ENCODE results near the gene NBEAL1.
"Not testable (repeated sequence)": the region's sequence is repeated elsewhere in the genome, so short reads cannot be mapped to it uniquely, and the experiment has no call there.

Gene NBEAL1

DNA sequence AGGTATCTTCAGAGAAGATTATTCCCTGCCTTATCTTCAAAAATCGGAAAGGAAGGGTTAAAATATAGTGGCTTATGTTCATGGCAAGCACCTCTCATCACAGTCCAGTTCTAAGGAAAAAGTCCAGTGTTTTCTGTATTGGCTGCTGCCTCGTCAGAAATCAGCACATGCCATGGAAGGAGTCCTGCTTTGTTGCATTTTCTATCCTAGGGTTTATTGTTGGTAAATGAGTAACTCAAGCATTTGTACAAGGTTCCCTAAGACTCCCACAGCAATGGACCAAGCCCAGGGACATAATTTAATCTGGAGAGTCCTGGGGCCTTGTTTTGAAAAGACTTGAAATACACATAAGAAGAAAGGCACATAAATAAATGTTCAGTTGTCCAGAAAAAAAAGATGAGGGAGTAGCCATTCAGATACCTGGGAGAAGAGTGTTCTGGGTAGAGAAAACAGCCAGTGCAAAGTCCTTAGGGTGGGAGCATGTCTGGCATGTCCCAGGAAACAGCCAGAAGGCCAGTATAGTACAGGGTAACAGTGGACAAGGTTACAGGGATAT, 26.4 kb downstream of the NBEAL1 start:
- no peak for DNase-seq

DNA sequence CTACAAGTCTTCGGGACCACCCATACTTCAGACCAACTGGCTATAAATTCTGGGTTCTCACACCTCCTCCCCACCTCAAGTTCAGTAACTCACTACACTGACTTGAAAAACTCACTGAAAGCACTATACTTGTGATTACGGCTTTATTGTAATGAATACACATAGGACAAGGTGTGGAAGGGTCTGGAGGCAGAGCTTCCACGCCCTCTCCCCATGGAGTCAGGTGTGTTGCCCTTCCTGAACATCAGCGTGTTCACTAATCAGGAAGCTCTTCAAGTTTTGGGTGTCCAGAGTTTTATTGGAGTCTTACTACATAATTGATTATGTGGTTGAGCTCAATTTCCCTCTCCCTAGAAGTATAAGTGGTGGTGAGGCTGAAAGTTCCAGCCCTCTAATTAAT, 27.5 kb downstream of the NBEAL1 start:
- DNase-seq = no peak

DNA sequence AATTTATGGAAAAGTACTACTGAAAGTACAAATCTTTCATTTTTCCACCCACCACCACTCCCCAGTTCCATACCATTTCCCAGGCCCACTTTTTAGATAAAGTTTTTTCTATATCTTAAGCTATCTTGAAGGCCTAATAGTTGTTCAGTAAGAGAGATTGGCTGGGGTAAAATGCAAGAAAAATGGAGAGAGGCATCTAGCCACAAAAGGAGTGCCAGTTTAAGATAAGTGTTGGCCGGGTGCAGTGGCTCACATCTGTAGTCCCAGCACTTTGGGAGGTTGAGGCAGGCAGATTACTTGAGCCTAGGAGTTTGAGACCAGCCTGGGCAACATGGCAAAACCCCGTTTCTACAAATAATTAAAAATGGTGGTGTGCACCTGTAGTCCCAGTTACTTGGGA, 28.6 kb downstream of the NBEAL1 start:
- DNase-seq = no peak

DNA sequence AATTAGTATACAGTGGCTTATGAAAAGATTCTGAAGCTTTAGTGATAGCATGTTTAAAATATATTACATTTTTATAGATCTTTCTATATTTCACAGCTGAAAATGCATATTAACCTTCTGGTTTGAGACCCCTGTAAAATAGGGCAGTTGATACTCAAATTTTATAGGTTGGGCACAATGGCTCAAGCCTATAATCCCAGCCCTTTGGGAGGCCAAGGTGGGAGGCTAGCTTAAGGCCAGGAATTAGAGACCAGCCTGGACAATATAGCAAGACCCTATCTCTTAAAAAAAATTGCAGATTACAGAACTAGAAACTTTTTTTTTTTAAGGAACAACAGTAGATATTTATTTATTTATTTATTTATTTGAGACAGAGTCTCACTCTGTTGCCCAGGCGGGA, 31.2 kb downstream of the NBEAL1 start:
- no peak for DNase-seq

DNA sequence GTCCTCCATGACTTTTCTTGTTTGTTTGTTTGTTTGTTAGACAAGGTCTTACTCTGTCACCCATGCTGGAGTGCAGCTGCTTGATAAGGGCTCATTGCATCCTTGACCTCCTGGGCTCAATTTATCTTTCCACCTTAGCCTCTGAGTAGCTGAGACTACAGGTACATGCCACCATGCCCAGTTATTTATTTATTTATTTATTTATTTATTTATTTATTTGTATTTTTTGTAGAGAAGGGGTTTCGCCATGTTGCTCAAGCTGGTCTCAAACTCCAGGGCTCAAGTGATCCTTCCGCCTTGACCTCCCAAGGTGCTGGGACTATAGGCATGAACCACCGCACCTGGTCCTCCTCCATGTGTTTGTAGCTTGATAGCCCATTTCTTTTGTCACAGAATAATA, 37.9 kb downstream of the NBEAL1 start:
- DNase-seq = no peak

DNA sequence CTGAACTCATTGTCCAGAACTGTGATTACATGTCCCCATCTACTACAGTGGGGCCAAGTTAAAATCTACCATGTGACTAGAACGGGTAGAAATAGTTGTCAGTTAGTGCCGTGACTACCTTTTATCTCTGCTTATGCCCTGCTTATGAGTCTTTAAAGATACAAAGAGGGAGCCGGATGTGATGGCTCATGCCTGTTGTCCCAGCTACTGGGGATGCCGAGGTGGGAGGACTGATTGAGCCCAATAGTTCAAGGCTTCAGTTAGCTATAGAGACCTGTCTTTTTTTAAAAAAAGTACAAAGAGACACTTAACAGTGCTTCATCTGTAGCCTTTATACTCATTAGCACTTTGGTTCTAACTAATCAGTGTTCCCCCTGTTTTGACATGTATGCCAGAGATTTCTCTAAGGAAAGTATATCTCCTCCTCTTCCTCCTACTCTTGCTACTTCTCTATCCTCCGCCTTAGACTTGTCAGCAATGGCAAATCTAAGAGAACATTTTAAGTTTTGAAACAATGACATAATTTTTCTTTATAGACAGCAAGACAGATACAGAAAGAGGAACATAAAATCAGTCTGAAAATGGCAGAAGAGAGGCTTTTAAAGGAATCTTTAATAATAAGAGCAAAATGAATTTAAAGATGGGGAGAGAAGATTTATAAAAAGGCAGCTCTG, 45.0 kb downstream of the NBEAL1 start:
- DNase-seq = no peak

DNA sequence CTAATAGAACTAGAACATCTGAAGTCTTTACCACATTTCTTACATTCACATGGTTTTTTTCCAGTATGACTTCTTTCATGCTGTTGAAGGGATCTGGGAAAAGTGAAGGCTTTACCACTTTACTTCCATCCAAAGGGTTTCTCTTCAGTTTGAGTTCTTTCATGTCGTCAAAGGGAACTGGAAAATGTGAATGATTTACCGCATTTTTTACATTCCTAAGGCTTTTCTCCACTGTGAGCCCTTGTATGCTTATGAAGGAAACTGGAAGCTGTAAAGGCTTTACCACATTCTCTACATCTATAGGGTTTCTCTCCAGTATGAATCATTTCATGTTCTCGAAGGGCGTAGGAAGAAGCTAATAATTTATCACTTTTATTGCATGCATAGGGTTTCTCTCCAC, 46.7 kb downstream of the NBEAL1 start:
- no peak for DNase-seq

DNA sequence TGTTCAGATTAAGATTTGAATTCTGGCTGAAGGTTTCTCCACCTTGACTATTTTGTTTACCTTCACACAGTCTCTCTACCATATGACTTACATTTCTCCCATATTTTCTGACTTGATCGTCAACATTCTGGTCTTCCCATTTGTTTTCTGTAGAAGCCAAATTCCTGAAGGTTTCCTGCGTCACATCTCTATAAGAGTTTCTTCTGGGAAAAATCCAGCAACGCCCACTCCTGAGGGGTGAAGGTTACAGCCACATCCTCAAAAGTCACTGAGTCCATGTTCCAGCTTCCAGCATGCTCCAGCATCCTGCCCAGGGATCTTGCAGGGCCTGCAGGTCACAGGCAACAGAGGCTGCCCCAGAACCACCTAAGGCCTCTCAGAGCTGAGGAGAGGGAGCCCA, 47.5 kb downstream of the NBEAL1 start:
- no peak for DNase-seq

DNA sequence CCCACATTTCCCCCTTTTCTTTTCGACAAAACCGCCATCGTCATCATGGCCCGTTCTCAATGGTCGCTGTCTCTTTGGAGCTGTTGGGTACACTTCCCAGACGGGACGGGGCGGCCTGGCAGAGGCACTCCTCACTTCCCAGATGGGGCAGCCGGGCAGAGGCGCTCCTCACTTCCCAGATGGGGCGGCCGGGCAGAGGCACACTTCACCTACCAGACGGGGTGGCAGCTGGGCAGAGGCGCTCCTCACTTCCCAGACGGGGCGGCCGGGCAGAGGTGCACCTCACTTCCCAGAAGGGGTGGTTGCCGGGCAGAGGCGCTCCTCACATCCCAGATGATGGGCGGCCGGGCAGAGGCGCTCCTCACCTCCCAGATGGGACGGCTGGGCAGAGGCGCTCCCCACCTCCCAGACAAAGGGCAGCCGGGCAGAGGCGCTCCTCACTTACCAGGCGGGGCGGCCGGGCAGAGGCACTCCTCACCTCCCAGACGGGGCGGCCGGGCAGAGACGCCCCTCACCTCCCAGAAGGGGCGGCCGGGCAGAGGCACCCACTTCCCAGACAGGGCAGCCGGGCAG, 51.9 kb downstream of the NBEAL1 start:
- DNase-seq = not testable (repeated sequence)

DNA sequence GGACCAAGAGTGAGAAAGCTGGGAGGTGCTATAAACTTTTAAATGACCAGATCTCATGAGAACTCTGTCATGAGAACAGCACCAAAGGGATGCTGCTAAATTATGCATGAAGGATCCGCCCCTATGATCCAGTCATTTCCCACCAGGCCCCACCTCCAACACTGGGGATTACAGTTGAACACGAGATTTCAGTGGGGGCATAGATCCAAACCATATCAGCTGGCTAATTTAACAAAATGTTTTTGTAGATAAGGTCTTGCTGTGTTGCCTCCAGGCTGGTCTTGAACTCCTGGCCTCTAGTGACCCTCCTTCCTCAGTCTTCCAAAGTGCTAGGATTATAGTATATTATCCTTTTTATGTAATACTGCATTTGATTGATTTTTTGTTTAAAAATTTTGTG, 56.0 kb downstream of the NBEAL1 start:
- no peak for DNase-seq

DNA sequence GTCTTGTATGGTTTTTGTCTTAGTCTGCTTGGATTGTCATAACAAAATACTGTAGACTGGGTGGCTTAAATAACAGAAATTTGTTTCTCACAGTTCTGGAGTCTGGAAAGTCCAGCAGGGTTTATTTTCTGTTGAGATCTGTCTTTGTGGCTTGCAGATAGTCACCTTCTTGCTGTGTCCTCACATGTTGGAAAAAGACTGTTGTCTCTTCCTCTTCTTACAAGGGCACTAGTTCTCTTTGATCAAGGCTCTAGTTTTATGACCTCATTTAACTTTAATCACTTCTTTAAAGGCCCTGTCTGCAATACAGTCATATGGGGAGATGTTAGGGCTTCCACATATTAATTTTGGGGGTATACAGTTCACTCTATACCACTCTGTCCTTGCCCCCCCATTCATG, 56.5 kb downstream of the NBEAL1 start:
- DNase-seq = no peak

DNA sequence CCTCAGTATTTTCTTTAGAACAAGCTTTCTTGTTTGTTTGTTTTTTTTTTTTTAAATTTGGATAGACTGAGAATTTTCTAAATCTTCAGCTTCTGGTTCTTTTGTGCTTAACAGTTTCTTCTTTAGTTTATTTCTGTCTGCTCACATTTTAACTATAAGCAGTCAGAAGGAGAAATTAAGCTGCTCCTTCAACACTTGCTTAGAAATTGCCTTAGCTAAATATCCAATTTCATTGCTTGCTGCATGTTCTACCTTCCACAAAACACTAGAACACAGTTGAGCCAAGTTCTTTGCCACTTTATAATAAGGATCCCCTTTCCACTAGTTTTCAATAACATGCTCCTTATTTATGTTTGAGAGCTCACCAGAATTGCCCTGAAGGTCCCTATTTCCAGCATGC, 57.7 kb downstream of the NBEAL1 start:
- DNase-seq = no peak

DNA sequence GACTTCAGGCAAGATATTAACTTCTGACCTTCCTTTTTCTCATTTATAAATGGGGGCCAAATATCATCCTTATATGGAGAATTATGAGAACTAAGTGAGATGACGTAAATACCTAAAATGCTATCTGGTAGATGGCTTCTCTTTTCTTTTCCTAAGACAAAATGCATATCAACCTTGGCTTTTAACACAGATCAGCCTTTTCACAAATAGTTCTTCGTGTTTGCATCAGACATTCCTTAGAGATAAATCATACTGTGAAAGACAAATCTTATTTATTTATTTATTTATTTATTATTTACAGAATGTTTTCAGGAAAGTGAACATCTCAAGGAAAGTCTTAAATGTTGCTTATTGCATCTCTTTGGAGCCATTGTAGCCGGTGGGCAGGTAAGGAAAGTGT, 62.8 kb downstream of the NBEAL1 start:
- DNase-seq = no peak

DNA sequence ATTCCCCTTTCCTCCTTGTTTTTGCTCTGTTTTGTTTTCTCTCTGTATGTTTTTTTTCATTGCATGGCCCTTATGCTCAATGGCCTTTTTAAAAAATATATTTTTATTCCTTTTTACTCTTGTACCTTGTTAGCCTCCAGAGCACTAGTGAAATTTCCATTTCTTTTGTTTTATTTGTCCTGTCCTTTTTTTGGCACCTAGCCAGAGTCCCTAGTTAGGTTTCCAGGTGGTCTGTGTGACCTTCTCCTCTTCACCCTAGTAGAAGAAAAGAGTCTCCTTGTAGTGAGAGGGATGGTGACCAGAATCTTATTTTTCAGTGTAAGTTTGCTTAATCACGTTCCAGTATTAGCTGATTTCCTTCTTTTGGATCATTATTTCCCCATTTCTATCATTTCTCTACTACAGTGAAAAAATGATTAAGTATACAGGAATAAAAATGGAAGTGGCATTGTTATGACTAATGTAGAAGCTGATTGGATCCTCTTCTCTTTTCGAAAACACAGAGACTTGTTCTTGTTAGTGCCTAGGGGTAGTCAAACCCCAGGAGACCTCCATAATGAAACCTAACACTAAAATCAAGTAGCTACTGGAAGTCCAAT, 65.9 kb downstream of the NBEAL1 start:
- DNase-seq = no peak

DNA sequence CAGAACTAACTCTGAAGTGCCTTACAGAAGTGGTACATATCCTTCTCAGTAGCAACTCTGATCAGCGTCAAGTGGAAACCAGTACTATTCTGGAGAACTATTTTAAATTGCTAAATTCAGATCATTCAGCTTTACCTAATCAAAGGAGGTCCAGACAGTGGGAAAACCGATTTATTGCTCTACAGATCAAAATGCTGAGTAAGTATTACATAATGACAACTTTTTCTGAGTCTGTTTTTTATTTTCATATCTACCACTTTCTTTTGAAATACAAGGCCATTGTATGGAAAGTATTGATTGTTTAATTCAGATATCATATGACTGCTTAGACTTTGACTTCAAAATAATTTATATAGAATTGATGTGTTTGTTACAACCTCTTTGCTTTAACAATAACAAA, 68.7 kb downstream of the NBEAL1 start:
- no peak for DNase-seq

DNA sequence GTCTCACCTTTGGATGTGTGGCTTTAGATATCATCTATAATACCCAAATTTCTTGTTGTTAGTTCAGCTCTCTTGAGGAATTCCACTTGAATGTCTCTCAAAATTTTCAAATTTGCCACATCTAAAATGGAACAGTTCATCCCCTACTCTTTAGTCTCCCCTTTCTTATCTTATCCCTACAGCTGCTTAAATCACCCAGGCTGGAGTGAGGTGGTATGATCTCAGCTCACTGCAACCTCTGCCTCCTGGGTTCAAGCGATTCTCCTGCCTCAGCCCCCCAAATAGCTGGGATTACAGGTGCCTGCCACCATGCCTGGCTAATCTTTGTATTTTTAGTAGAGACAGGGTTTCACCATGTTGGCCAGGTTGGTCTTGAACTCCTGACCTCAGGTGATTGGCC, 71.7 kb downstream of the NBEAL1 start:
- DNase-seq = not testable (repeated sequence)

DNA sequence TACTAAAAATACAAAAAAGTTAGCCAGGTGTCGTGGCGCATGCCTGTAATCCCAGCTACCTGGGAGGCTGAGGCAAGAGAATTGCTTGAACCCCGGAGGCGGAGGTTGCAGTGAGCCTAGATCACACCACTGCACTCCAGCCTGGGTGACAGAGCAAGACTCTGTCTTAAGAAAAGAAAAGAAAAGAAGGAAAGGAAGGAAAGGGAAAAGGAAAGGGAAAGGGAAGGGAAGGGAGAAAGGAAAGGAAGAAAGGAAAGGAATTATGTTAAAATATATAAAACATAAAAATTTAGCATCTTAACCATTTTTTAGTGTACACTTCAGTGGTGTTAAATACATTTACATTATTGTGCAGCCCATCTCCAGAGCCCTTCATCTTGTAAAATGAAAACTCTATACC, 76.0 kb downstream of the NBEAL1 start:
- DNase-seq = not testable (repeated sequence)

DNA sequence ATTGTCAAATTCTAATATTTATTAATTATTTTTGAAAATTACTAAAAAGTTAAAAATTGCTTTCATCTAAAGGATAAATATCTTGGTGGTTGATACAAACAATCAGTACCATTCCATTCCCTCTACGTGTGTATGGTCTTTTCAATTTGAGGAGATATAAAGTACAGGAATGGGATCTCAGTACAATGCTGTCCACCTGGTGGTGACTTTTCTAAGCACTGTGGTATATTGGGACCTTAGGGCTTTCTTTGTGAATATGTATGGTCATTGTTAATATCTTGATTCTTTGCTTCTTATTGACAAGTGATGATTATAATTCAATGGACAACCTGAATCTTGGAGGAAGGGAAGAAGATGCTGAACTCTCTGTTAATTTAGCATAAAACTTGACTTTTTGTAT, 83.1 kb downstream of the NBEAL1 start:
- DNase-seq = no peak

DNA sequence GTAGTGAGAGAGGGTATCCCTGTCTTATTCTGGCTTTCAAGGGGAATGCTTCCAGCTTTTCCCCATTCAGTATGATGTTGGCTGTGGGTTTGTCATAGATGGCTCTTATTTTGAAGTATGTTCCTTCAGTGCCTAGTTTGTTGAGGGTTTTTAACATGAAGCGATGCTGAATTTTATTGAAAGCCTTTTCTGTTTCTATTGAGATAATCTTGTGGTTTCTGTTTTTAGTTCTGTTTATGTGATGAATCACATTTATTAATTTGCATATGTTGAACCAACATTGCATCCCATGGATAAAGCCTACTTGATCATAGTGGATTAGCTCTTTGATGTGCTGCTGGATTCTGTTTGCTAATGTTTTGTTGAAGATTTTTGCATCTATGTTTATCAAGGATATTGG, 87.7 kb downstream of the NBEAL1 start:
- not testable (repeated sequence) for DNase-seq

DNA sequence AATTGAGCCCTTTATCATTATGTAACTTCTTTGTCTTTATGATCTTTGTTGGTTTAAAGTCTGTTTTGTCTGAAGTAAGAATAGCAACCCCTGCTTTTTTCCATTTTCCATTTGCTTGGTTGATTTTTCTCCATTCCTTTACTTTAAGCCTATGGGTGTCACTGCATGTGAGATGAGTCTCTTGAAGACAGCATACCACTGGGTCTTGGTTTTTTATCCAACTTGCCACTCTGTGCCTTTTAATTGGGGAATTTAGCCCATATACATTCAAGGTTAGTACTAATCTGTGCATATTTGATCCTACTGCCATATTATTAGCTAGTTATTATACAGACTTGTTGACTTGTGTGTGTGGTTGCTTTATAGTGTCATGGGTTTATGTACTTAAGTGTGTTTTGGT, 89.6 kb downstream of the NBEAL1 start:
- no peak for DNase-seq

DNA sequence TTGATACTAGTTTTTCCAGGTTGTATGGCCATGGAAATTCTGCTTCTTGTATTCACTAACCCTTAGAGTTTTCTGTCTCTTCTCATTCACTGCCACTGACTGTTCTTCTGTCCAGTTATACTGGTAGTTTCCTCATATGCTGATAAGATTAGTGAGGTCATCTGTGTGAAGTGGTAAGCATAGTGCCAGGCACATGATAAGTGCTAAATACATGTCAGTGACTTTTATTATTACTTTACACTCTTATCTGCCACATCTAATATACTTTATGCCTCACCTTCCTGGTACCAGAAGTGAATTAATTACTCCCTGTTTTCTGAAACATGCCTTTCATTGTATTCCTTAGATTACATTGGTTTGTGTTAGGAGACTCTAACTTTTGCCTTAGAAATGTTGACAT, 91.3 kb downstream of the NBEAL1 start:
- no peak for DNase-seq

DNA sequence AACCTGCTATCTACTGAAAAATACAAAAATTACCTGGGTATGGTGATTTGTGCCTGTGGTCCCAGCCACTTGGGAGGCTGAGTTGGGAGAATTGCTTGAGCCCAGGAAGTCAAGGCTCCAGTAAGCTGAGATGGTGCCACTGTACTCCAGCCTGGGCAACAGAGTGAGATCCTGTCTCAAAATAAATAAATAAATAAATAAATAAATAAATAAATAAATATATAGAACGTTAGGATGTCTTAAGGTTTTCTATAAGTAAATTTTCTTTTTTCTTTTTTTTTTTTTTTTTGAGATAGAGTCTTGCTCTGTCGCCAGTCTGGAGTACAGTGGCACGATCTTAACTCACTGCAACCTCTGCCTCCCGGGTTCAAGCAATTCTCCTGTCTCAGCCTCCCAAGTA, 95.8 kb downstream of the NBEAL1 start:
- DNase-seq = not testable (repeated sequence)

DNA sequence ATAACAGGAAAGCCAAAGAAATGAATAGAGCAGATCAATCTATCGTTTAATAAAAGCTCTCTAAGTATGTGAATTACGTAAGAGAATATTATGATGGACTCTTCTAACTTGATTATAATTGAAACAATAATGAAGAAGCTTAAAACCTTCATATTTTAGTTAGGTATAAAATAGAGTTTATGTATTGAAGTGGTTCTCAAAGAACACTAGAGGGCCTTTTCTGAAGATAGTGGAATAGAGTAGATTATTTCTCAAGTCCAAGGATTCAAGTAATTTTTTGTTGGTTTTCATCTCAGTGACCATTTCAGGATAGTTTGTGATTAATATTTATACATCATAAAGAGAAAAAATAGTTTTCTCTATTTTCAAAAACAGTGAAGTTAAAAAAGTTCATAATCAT, 97.7 kb downstream of the NBEAL1 start:
- no peak for DNase-seq

DNA sequence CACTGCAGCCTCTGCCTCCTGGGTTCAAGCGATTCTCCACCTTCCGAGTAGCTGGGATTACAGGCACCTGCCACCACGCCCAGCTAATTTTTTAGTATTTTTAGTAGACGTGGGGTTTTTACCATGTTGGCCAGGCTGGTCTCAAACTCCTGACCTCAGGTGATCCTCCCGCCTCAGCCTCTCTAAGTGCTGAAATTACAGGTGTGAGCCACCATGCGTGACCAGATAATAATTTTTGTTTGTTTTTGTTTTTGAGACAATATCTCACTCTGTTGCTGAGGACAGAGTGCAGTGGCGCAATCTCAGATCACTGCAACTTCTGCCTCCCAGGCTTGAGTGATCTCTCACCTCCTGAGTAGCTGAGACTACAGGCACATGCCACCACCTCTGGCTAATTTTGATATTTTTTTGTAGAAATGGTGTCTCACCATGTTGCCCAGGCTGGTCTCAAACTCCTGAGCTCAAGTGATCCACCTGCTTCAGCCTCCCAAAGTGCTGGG, 100.6 kb downstream of the NBEAL1 start:
- DNase-seq = not testable (repeated sequence)
